Mesothelial cell of epicardium (in vitro differentiated cells): ENCODE results near the gene PMVK. TPM values are rescaled to one million over a fixed set of nuclear protein-coding genes. Genes with fewer than 3 reads are reported as not detected.

ENCODE experiments used
- DNase-seq, 2 experiments: peaks; one replicate each; pipeline ENCODE4 v3.0.0; 2021; ENCODE audit warnings: low spot score in 2 of 2; ENCODE audit not compliant: unreplicated experiment in 2 of 2
- H3K27ac Mint-ChIP-seq: 2 replicates; pipeline ENCODE4 v1.8.0; 2021; ENCODE audit warnings: mixed read lengths
- H3K27me3 Mint-ChIP-seq: 2 replicates; pipeline ENCODE4 v1.8.0; 2021; ENCODE audit warnings: low read depth, mixed read lengths
- H3K36me3 Mint-ChIP-seq: 2 replicates; pipeline ENCODE4 v1.8.0; 2021; ENCODE audit warnings: mixed read lengths
- H3K4me1 Mint-ChIP-seq: 2 replicates; pipeline ENCODE4 v1.8.0; 2021; ENCODE audit warnings: mixed read lengths
- H3K4me3 Mint-ChIP-seq: 2 replicates; pipeline ENCODE4 v1.8.0; 2021; ENCODE audit warnings: mild to moderate bottlenecking, moderate library complexity, mixed read lengths
- H3K9me3 Mint-ChIP-seq: 2 replicates; pipeline ENCODE4 v1.8.0; 2021; ENCODE audit warnings: mixed read lengths
- total RNA-seq: library from RNA; stranded (reverse); gene quantifications from 3 replicates; pipeline ENCODE4 v1.2.1, GENCODE V29; 2021
- TF ChIP-seq, protein P1 (sequence below): fragments of 200-600 bp; sonication (generic); IDR thresholded peaks from one replicate; pipeline ENCODE4 v1.5.0; 2021; ENCODE audit warnings: antibody characterized with exemption; ENCODE audit not compliant: unreplicated experiment

The PMVK gene
- total RNA-seq, 1 donor from 2014 or later, result 20.5 TPM

DNA sequence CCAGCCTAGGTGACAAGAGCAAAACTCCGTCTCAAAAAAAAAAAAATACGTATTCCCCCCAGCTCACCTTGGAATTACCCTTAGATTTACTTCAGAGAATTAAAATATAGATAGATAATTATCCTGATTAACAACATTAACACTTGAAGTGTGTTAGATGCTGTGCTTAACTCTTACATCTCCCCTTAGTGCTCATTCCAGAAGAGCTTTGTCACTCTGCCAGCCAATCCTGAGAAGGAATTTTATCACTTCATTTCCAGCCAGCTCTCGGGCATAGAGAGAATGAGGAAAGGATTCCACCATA, 35.6 kb upstream of the PMVK start:
- TF ChIP-seq, protein P1, sequence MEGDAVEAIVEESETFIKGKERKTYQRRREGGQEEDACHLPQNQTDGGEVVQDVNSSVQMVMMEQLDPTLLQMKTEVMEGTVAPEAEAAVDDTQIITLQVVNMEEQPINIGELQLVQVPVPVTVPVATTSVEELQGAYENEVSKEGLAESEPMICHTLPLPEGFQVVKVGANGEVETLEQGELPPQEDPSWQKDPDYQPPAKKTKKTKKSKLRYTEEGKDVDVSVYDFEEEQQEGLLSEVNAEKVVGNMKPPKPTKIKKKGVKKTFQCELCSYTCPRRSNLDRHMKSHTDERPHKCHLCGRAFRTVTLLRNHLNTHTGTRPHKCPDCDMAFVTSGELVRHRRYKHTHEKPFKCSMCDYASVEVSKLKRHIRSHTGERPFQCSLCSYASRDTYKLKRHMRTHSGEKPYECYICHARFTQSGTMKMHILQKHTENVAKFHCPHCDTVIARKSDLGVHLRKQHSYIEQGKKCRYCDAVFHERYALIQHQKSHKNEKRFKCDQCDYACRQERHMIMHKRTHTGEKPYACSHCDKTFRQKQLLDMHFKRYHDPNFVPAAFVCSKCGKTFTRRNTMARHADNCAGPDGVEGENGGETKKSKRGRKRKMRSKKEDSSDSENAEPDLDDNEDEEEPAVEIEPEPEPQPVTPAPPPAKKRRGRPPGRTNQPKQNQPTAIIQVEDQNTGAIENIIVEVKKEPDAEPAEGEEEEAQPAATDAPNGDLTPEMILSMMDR, result no peak
- Mint-ChIP-seq H3K9me3 (no peaks in the 10 kb centered on the region), H3K27ac (no peak overlapping the region), H3K4me1 (peaks cover 40% of the 10 kb centered on the region), H3K27me3 (no peaks in the 10 kb centered on the region), H3K4me3 (no peak overlapping the region), H3K36me3 (peaks cover 5% of the 10 kb centered on the region)
- no peak for DNase-seq

DNA sequence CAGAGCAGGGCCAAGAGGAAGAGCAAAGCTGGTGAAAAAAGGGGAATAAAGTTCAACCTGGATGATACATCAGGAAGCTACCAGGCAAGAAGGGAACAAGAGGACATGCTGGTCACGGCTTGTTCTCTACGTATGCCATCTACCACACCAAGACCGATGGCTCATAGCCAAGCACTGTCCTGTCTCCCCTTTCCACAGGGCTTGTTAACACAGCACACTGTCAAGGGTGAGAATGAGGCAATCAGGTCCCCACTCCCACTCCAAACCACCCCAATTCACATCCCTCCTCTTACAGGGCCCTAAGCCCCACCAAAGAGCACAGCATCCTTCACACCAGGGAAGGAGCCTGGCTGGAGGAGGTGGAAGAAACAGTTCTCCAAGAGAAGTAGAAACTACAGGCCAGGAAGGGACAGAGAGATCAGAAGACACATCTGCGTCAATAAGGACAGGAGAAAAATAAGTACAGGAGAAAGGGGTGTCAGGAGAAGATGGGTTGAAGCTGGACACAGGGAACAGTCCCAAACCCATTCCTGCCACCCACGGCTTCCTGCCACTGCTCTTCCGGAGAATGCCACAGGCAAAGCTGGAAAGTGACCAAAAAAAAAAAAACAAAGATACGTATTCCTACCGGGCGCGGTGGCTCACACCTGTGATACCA, 35.0 kb upstream of the PMVK start:
- peaks cover 5% of the 10 kb centered on the region for H3K36me3 Mint-ChIP-seq
- H3K9me3 Mint-ChIP-seq, result no peaks in the 10 kb centered on the region
- no peak overlapping the region for H3K27ac Mint-ChIP-seq
- peaks cover 40% of the 10 kb centered on the region for H3K4me1 Mint-ChIP-seq
- no peaks in the 10 kb centered on the region for H3K27me3 Mint-ChIP-seq
- peak overlapping the region; percentile 59 for H3K4me3 Mint-ChIP-seq
- no peak for DNase-seq
- TF ChIP-seq, protein P1, result no peak

DNA sequence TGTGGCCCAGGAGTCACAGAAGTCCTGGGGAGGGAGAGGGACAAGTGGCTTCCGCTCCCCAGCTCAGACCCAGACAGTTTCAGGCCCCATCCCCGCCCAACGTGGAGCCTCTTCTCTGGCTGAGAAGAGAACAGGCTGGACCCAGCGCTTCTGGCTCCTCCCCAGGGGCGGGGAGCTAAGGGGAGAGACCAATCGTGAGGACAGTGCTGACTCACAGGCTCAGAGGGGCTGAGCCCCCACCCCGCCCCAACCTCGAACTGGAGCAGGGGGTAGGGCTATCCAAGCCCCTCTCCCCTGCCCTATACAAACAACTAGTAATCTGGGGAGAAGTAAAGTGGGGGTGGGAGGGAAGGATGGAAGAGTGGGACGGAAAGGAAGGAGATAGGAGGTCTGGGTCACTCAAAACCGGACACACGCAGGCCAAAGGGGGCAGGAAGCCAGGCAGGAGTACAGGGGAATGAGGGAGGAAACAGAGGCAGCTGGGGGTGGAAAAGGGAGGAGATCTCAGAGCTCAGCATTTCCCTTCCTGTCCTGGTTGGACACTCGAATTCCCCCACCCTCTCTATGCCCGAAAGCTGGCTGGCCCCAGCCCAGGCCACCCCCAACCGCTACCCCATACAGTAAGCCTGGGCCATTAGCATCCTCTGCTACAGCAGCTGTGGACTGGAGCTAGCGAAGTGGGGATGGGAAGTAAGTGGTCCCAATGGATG, 34.3 kb upstream of the PMVK start, which contains the start of gene SHC1:
Gene SHC1 (minus strand): TSS at position 117 of the 710 bp plus-strand sequence. CDS start 221 bp downstream, outside the sequence.
- Mint-ChIP-seq H3K36me3 (peaks cover 5% of the 10 kb centered on the region), H3K9me3 (no peaks in the 10 kb centered on the region), H3K27ac (peak within 1 kb of the TSS; percentile 13), H3K4me3 (peak within 1 kb of the TSS; percentile 59), H3K27me3 (no peaks in the 10 kb centered on the region), H3K4me1 (peaks cover 40% of the 10 kb centered on the region)
- TF ChIP-seq, protein P1, result no peak
- peak; percentile 74 to 85 for DNase-seq

DNA sequence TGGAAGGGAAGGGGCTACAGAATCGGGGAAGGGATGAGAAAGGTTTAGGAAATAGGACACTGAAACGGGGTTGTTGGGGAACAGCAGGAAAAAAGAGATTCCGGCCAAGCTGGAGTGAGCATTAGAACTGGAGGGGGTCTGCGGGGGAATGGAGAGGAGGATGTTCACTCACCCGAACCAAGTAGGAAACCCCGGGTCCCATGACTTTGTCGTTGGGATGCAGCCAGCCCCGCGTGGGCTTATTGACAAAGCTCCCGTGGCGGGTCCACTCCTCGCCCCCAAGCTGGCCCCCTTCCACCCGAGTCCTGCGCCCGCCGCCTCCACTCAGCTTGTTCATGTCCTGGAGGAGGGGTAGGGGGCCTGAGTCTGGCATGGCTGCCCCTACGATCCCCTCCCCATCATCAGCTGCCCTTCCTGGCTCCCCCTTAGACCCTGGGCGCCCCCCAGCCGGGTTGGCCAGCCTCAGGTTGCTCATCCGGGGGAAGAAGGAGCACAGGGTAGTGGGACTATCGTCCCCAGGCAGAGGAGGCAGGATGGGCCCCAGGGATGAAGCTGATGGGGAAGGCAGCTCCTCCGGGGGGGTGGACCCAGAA, 33.4 kb upstream of the PMVK start:
- H3K4me1 Mint-ChIP-seq, result peaks cover 40% of the 10 kb centered on the region
- peaks cover 9% of the 10 kb centered on the region for H3K36me3 Mint-ChIP-seq
- H3K27me3 Mint-ChIP-seq, result no peaks in the 10 kb centered on the region
- TF ChIP-seq, protein P1, result no peak
- no peaks in the 10 kb centered on the region for H3K9me3 Mint-ChIP-seq
- peak overlapping the region; percentile 13 for H3K27ac Mint-ChIP-seq
- H3K4me3 Mint-ChIP-seq, result peak overlapping the region; percentile 59
- DNase-seq, result no peak

DNA sequence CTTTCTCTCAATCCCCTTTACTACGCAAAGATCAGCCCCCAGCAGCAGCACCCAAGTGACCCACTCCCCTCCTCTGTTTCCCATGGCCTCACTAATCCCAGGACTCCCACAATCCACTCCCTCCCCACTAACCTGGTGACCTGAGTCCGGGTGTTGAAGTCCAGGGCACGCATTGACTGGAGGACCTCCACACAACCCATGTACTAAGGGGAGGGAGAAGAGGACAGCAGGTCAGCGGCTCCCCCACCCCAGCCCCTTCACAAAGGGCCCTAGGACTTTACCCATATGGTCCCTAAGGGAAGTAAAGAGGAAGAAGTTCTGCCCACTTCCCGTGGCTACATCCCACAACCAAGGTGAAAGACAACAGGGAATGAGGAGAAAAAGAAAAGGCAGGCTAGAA, 32.7 kb upstream of the PMVK start:
- peak overlapping the region; percentile 13 for H3K27ac Mint-ChIP-seq
- peaks cover 40% of the 10 kb centered on the region for H3K4me1 Mint-ChIP-seq
- peak overlapping the region; percentile 59 for H3K4me3 Mint-ChIP-seq
- H3K36me3 Mint-ChIP-seq, result peaks cover 9% of the 10 kb centered on the region
- H3K9me3 Mint-ChIP-seq, result no peaks in the 10 kb centered on the region
- TF ChIP-seq, protein P1, result no peak
- DNase-seq, result no peak
- H3K27me3 Mint-ChIP-seq, result no peaks in the 10 kb centered on the region
